ENCODE measurements around the gene CCDC12. TPM values are rescaled to one million over a fixed set of nuclear protein-coding genes. Genes with fewer than 3 reads are reported as not detected.

The CCDC12 gene
- total and polyA plus RNA-seq, 2 of the 13 experiments (the other 11 are each of a cell fraction or from before 2014, with no cell fraction given), result 30.1 to 49.5 TPM

DNA sequence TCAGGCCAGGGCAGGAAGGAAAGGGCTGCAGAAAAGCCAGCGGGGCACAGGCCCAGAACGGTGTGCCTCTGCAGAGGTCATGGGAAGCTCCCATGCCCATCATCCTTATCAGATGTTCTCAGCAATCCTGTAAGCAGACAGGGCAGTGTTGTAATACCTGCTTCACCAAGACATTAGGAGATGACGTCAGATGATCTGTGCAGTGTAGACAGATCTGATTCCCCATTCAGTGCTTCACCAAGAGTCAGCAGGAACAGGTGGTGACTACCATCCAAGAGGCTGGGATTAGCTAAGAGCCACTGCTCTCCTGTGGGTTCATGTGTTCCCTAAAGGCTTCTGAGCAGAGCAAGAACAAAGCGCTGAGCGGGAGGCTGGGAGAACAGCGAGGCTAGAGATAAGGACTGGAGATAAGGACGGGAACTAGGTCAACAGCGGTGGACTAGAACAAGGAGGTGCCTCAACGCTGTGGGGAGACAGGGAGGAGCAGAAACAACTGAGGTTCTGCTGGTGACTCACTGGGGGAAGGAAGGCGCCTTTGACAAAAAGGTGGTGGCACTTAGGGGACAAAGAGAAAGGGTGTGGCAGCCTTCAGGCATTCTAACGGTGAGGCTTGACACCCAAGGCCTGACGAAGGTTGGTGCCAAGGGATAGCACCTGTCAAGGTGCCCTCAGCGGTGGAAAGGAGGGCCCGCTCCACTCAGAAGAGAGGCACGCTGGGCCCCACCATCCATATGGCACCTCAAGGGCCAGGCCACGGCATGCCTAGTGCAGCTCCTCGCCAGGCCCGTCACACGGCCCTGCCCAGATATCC lies 28.4 kb downstream of the CCDC12 start (continued):
- TF ChIP-seq BCL3 (CRISPR knock-in tag; IDR thresholded peaks at IDR 0.05) (no peak), ZKSCAN8 (CRISPR knock-in tag; IDR thresholded peaks at IDR 0.05; ENCODE audit: borderline replicate concordance) (no peak), CREB1 (IDR thresholded peaks at IDR 0.05) (peak; percentile 92), CREB1 (CRISPR knock-in tag; IDR thresholded peaks at IDR 0.05) (peak; percentile 44; the same call in 1 of the 2 replicates), SMAD1 (CRISPR knock-in tag; IDR thresholded peaks at IDR 0.05; ENCODE audit: borderline replicate concordance, low read depth) (no peak), CC2D1A (CRISPR knock-in tag; IDR thresholded peaks at IDR 0.05) (no peak), NPAS2 (CRISPR knock-in tag; IDR thresholded peaks at IDR 0.05; ENCODE audit: borderline replicate concordance) (no peak), TFDP1 (CRISPR knock-in tag; IDR thresholded peaks at IDR 0.05; ENCODE audit: borderline replicate concordance) (peak; percentile 60; the same call in 1 of the 2 replicates), ZNF740 (CRISPR knock-in tag; IDR thresholded peaks at IDR 0.05) (no peak), ZFYVE20 (CRISPR knock-in tag; IDR thresholded peaks at IDR 0.05; ENCODE audit: borderline replicate concordance, low read depth) (no peak), ZBTB46 (CRISPR knock-in tag; IDR thresholded peaks at IDR 0.05; ENCODE audit: borderline replicate concordance) (no peak), ZNF75D (CRISPR knock-in tag; IDR thresholded peaks at IDR 0.05; ENCODE audit: borderline replicate concordance) (no peak), SAP130 (CRISPR knock-in tag; IDR thresholded peaks at IDR 0.05; ENCODE audit: low read depth) (peak; percentile 63; the same call in 1 of the 2 replicates), GZF1 (CRISPR knock-in tag; IDR thresholded peaks at IDR 0.05) (no peak)
- TF ChIP-seq, protein P1, sequence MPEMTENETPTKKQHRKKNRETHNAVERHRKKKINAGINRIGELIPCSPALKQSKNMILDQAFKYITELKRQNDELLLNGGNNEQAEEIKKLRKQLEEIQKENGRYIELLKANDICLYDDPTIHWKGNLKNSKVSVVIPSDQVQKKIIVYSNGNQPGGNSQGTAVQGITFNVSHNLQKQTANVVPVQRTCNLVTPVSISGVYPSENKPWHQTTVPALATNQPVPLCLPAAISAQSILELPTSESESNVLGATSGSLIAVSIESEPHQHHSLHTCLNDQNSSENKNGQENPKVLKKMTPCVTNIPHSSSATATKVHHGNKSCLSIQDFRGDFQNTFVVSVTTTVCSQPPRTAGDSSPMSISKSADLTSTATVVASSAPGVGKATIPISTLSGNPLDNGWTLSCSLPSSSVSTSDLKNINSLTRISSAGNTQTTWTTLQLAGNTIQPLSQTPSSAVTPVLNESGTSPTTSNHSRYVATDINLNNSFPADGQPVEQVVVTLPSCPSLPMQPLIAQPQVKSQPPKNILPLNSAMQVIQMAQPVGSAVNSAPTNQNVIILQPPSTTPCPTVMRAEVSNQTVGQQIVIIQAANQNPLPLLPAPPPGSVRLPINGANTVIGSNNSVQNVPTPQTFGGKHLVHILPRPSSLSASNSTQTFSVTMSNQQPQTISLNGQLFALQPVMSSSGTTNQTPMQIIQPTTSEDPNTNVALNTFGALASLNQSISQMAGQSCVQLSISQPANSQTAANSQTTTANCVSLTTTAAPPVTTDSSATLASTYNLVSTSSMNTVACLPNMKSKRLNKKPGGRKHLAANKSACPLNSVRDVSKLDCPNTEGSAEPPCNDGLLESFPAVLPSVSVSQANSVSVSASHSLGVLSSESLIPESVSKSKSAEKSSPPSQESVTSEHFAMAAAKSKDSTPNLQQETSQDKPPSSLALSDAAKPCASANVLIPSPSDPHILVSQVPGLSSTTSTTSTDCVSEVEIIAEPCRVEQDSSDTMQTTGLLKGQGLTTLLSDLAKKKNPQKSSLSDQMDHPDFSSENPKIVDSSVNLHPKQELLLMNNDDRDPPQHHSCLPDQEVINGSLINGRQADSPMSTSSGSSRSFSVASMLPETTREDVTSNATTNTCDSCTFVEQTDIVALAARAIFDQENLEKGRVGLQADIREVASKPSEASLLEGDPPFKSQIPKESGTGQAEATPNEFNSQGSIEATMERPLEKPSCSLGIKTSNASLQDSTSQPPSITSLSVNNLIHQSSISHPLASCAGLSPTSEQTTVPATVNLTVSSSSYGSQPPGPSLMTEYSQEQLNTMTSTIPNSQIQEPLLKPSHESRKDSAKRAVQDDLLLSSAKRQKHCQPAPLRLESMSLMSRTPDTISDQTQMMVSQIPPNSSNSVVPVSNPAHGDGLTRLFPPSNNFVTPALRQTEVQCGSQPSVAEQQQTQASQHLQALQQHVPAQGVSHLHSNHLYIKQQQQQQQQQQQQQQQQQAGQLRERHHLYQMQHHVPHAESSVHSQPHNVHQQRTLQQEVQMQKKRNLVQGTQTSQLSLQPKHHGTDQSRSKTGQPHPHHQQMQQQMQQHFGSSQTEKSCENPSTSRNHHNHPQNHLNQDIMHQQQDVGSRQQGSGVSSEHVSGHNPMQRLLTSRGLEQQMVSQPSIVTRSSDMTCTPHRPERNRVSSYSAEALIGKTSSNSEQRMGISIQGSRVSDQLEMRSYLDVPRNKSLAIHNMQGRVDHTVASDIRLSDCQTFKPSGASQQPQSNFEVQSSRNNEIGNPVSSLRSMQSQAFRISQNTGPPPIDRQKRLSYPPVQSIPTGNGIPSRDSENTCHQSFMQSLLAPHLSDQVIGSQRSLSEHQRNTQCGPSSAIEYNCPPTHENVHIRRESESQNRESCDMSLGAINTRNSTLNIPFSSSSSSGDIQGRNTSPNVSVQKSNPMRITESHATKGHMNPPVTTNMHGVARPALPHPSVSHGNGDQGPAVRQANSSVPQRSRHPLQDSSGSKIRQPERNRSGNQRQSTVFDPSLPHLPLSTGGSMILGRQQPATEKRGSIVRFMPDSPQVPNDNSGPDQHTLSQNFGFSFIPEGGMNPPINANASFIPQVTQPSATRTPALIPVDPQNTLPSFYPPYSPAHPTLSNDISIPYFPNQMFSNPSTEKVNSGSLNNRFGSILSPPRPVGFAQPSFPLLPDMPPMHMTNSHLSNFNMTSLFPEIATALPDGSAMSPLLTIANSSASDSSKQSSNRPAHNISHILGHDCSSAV (CRISPR knock-in tag; IDR thresholded peaks at IDR 0.05; ENCODE audit: borderline replicate concordance), result no peak
